HG03196 (cell line): ENCODE results near the gene MYH15.

ENCODE experiments used
- ATAC-seq: cut with Tn5 transposase; IDR thresholded peaks from one replicate; pipeline ENCODE4 v1.9.1; 2021; ENCODE audit not compliant: unreplicated experiment

Gene MYH15

GRCh38 chr3:108342837-108343486 is 167.4 kb downstream of the MYH15 start:
- peak; percentile 58 for ATAC-seq

- no peak for ATAC-seq
Observed at GRCh38 chr3:108341911-108342310, 168.5 kb downstream of the MYH15 start.

GRCh38 chr3:108338901-108339545 is 171.4 kb downstream of the MYH15 start:
- no peak for ATAC-seq

GRCh38 chr3:108334701-108335100 is 175.7 kb downstream of the MYH15 start:
- ATAC-seq, result no peak

GRCh38 chr3:108333961-108334360 is 176.4 kb downstream of the MYH15 start:
- ATAC-seq, result no peak

GRCh38 chr3:108331792-108332191 is 178.6 kb downstream of the MYH15 start:
- no peak for ATAC-seq
